Esophagus muscularis mucosa (tissue), 3 donors: ENCODE results near the gene CACNG1.

Experiments
- CTCF ChIP-seq, 3 experiments: fragments of 200-600 bp in 2 of 3; fragments of 450-650 bp in 1 of 3; sonication (generic) in 2 of 3; IDR thresholded peaks; one replicate each; pipeline ENCODE4 v1.5.1; 2017 to 2019; ENCODE audit warnings: antibody characterized with exemption in 3 of 3, mild to moderate bottlenecking in 2 of 3, moderate library complexity in 1 of 3
- POLR2A ChIP-seq: fragments of 450-650 bp; IDR thresholded peaks from one replicate; pipeline ENCODE4 v1.6.1; 2017; ENCODE audit warnings: antibody characterized with exemption, moderate library complexity, mild to moderate bottlenecking, low read depth
- POLR2AphosphoS5 ChIP-seq, 2 donors: sonication (generic); formaldehyde crosslinking; IDR thresholded peaks; one replicate each; pipeline ENCODE4 v1.6.1; 2017; ENCODE audit warnings: antibody characterized with exemption in 2 of 2

- TF ChIP-seq POLR2A (no peak), CTCF (IDR thresholded peaks at IDR 0.05) (no peak), POLR2AphosphoS5 (IDR thresholded peaks at IDR 0.05) (no peak)
Measured at GRCh38 chr17:67052720-67053437, 8.5 kb downstream of the CACNG1 start.
